IPS-20b (cell line): ENCODE results near the gene FECH.
"Not testable (repeated sequence)": the region's sequence is repeated elsewhere in the genome, so short reads cannot be mapped to it uniquely, and the experiment has no call there.

Experiments
- H3K27ac ChIP-seq: one replicate; pipeline ENCODE4 v1.5.1; 2013; ENCODE audit warnings: low read length
- H3K27me3 ChIP-seq: 2 replicates; pipeline ENCODE4 v1.6.1; 2013; ENCODE audit warnings: mild to moderate bottlenecking, low read length, inconsistent platforms; ENCODE audit not compliant: insufficient read depth
- H3K36me3 ChIP-seq: 2 replicates; pipeline ENCODE4 v1.6.1; 2013; ENCODE audit warnings: low read depth, mild to moderate bottlenecking, inconsistent platforms, low read length, moderate library complexity; ENCODE audit not compliant: insufficient read depth
- H3K4me1 ChIP-seq: 2 replicates; pipeline ENCODE4 v1.6.1; 2013; ENCODE audit warnings: mild to moderate bottlenecking, control low read depth, inconsistent platforms, low read length, moderate library complexity; ENCODE audit not compliant: insufficient read depth
- H3K4me3 ChIP-seq: 2 replicates; pipeline ENCODE4 v1.5.1; 2013; ENCODE audit warnings: mild to moderate bottlenecking, low read length, inconsistent platforms
- H3K9ac ChIP-seq: 2 replicates; pipeline ENCODE4 v1.6.1; 2013; ENCODE audit warnings: low read depth, mild to moderate bottlenecking, inconsistent platforms, low read length, moderate library complexity
- H3K9me3 ChIP-seq: 2 replicates; pipeline ENCODE4 v1.6.1; 2013; ENCODE audit warnings: mild to moderate bottlenecking, low read depth, low read length, inconsistent platforms; ENCODE audit not compliant: insufficient read depth

Gene FECH

DNA sequence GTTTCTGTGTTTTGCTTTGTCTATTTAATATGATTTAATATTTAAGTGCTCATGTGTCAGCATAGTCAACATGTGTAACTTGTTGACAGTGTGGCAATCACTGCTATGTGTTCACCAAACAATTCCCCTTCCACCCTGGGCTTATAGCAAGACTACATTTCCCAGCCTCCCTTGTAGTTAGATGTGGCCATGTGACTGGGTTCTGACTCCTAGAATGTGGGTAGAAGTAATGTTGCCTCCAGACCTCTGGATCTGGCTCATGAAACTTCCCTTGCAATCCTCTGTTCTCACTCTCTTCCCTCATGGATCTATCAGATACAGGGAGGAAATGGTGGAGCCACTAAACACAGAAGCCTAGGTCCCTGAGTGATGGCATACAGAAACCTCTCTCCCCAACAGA is 64.2 kb downstream of the FECH start:
- H3K27ac ChIP-seq, H3K36me3 ChIP-seq, H3K4me3 ChIP-seq, H3K9ac ChIP-seq, H3K27me3 ChIP-seq, H3K4me1 ChIP-seq, H3K9me3 ChIP-seq: not testable (repeated sequence)

DNA sequence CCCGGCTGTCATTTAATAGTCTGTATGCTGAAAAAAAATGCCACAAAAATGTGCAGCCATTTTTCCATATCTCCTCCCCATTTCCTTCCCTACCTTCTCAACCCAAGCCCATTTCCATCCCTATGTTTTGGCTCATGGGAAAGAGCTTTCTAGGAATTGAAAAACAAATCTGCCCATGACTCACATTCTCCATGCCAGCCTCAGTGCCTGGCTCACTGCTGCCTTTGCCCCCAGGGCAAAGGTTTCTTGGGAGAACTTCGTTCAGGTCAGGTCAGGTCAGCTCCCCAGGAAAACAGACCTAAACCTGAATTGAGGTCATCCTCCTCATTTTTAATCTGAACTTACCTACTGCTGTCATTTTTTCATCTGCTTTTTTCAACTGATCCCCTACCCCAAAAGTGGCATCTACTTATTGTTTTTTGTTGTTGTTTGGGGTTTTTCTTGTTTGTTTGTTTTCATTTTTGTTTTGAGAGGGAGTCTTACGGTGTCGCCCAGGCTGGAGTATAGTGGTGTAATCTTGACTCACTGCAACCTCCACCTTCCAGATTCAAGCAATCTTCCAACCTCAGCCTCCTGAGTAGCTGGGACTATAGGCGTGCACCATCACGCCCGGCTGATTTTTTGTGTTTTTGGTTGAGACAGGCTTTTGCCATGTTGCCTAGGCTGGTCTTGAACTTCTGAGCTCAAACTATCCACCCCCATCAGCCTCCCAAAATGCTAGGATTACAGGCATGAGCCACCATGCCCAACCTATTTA is 66.7 kb downstream of the FECH start:
- Histone ChIP-seq H3K9ac (no peak overlapping the region), H3K9me3 (no peaks in the 10 kb centered on the region), H3K27me3 (no peaks in the 10 kb centered on the region), H3K4me1 (no peaks in the 10 kb centered on the region), H3K27ac (no peak overlapping the region), H3K36me3 (no peaks in the 10 kb centered on the region), H3K4me3 (no peak overlapping the region)

DNA sequence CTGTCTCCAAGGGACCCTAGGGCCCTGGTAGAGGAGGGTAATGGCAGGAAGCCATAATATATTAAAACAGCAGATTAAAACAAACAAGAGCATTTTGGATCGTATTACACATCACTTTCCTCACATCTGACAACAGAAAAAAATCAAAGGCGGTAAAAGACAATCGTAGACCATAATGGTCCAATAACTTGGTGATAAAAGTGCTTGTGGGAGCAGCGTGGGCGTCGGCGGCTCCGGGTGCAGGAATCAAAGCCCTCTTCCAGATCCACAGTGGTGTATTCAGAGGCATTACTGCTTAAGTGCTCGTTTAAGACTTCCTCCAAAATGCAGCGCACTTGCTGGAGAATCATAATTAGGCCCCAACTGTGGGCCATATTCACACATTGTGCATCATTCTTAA is 68.0 kb downstream of the FECH start:
- H3K4me1 ChIP-seq: no peaks in the 10 kb centered on the region
- no peaks in the 10 kb centered on the region for H3K36me3 ChIP-seq
- no peaks in the 10 kb centered on the region for H3K27me3 ChIP-seq
- no peak overlapping the region for H3K9ac ChIP-seq
- no peaks in the 10 kb centered on the region for H3K9me3 ChIP-seq
- H3K4me3 ChIP-seq: no peak overlapping the region
- H3K27ac ChIP-seq: no peak overlapping the region

DNA sequence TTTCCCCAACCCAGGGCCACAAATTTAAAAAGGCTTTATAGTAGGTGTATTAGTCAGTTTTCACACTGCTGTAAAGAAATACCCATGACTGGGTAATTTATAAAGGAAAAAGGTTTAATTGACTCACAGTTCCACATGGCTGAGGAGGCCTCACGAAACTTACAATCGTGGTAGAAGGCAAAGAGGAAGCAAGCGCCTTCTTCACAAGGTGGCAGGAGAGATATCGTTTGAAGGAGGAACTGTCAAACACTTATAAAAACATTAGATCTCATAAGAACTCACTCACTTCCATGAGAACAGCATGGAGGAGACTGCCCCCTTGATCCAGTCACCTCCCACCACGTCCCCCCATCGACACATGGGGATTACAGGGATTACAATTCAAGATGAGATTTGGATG is 70.4 kb downstream of the FECH start:
- no peaks in the 10 kb centered on the region for H3K27me3 ChIP-seq
- H3K36me3 ChIP-seq: no peaks in the 10 kb centered on the region
- H3K9ac ChIP-seq: no peak overlapping the region
- H3K27ac ChIP-seq: no peak overlapping the region
- H3K9me3 ChIP-seq: no peaks in the 10 kb centered on the region
- H3K4me1 ChIP-seq: no peaks in the 10 kb centered on the region
- H3K4me3 ChIP-seq: no peak overlapping the region

DNA sequence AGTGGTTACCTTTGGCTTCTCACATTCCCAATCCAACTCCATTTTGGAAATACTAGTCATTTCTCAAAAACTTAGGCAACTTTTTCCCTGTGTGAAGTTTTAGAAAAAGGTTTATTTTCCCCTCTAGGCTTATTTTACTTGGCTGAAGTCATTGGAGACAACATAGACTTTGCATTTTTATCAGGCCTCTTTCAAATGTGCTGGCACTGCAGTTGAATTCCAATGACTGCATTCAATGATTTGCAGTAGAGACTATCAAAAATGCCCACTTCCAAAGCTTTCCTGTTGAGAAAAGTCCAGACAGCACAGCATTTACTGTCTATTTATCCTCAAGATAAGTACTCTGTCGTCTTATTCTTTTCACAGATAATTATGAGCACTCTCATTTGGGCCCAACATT is 81.3 kb downstream of the FECH start:
- Histone ChIP-seq H3K27me3 (no peaks in the 10 kb centered on the region), H3K27ac (no peak overlapping the region), H3K4me1 (no peaks in the 10 kb centered on the region), H3K4me3 (no peak overlapping the region), H3K9ac (no peak overlapping the region), H3K36me3 (no peaks in the 10 kb centered on the region), H3K9me3 (no peaks in the 10 kb centered on the region)

DNA sequence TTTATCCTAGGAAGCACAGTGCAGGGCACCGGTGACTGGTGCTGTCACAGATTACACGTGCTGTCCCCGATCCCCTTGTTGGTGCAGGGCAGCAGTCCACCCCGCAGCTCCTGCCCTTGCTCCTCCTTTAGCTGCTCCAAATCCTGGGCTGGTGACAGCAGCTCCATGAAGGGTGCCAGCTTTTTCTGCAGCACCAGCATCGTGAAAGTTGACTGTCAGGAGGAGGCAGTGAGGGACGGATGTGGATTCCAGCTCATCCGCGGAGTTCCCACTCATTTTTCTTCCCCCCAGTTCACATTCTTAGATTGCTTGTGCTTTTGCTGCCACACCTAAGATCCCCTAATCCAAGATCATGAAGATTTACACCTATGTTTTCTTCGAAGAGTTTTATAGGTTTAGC is 83.9 kb downstream of the FECH start:
- Histone ChIP-seq H3K4me3 (no peak overlapping the region), H3K27ac (no peak overlapping the region), H3K27me3 (no peaks in the 10 kb centered on the region), H3K9ac (no peak overlapping the region), H3K9me3 (no peaks in the 10 kb centered on the region), H3K36me3 (no peaks in the 10 kb centered on the region), H3K4me1 (no peaks in the 10 kb centered on the region)

DNA sequence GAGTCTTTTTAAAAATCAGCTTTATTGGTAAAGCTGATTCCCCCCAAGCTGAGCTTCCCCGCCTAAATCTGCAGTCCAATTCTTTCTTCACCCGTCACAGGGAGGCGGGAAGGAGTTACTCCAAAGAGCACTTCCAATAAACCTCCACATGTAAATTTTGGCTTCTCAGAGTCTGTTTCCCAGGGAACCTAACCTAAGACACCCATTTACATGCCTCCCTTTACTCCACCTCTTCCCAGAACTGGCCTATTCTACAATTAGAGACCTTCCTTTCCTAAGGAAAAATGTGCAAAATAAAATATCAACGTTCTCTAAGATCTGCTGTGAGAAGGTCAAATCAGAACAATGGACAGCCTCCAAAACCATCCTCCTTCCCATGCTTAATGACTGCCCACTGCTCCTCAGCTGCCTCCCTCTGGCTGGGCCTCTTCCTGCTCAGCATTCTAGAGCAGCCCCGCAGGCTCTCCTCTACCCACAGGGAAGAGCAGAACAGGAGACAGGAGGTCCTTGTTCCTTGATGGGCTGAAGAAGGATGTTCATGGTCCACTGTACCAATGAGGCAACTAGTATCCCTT is 87.7 kb downstream of the FECH start:
- Histone ChIP-seq H3K4me1 (no peaks in the 10 kb centered on the region), H3K4me3 (no peak overlapping the region), H3K9me3 (no peaks in the 10 kb centered on the region), H3K27ac (no peak overlapping the region), H3K36me3 (no peaks in the 10 kb centered on the region), H3K9ac (no peak overlapping the region), H3K27me3 (no peaks in the 10 kb centered on the region)
